ENCODE data around the gene PCDH9. TPM values are rescaled to one million over a fixed set of nuclear protein-coding genes. Genes with fewer than 3 reads are reported as not detected.
A peak's percentile ranks its signal among the peaks of the same experiment; 100 is the strongest.

PCDH9 gene
- total RNA-seq, 1 experiment from 2014 or later: not detected

DNA sequence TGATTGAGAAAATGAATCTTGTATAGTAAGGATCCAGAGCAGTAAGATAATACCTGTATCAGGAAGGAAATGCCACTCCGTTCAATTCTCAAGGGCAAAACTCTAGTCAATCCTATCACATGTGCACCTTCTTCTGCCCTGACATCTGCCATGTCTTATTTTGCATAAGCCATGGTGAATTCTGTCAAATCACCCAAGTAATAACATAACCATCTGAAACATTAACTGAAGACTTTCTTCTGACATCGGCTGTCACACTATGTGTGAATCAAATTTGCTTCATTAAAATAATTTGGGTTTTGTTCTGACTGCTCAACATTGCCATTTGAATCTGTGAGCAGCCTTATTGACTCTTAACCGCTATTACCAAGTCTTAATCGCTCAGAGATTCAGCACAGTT, 91.2 kb downstream of the PCDH9 start:
- no peak for DNase-seq (ENCODE audit: low spot score)
- in situ Hi-C loops (cut with HindIII; ENCODE audit: low sequenced_read_pairs): no loop called here

DNA sequence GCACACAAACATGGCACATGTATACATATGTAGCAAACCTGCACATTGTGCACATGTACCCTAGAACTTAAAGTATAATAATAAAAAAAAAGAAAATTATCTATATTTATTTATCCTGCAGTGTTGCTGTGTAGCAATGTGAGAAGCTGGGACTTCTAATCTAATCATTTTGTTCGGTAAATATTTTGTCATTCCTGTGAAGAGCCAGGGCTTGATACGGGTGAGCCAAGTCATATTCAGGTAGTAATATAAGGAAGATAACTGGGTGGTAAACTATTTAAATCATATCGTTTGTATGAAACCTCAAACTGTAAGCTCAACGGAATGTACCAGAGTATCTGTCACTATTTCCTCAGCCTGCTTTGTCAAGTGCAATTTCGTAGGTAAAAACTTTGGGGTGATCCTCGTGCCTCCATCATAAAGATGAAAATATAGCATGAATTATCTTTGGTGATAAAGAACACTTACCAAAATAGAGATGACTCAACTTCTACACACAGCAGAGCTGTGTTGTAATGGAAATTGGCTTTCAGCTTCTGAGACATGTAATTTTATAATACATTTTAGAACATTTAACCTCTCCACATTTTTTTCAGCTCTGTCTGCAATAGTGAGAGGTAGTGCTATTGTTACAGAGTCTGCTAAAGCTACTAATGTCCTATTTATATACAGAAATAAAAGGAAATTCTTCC, 92.9 kb downstream of the PCDH9 start:
- no peak for DNase-seq (ENCODE audit: low spot score)
- in situ Hi-C loops (cut with HindIII; ENCODE audit: low sequenced_read_pairs): no loop called here

DNA sequence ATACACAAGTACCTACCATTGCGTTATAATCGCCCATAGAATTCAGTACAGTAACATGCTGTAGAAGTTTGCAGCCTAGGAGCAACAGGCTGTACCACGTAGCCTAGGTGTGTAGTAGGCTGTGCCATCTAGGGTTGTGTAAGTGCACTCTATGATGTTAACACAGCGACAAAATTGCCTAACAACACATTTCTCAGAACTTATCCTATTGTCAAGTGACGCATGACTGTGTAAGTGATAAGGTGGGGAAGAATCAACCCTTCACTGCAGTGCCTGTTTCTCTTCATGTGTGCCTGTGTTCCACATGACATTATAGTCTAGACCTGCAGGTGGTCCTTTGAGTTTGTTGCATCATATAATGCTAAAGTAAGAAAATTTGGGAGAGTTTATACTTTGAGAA, 94.0 kb downstream of the PCDH9 start:
- DNase-seq (ENCODE audit: low spot score): no peak
- in situ Hi-C loops (cut with HindIII; ENCODE audit: low sequenced_read_pairs): no loop called here

DNA sequence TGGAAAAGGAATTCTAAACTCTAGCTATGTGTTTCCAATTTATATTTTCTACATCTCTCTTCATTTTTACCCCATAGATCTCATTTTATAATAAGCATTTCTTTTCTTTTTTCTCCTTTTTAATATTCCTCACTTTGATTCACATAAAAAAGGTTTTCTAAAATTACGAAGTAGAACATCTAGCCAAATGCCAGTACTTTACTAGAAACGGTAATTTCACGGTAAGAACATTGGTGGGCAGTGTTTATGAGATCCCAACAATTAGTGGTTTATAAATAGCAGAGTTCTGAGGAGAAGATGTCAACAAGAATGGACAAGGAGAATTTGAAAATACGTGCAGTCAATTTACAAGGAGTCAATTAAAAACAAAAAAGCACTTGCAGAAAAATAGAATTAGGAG, 94.8 kb downstream of the PCDH9 start:
- in situ Hi-C loops (cut with HindIII; ENCODE audit: low sequenced_read_pairs): no loop called here
- DNase-seq (ENCODE audit: low spot score): no peak

DNA sequence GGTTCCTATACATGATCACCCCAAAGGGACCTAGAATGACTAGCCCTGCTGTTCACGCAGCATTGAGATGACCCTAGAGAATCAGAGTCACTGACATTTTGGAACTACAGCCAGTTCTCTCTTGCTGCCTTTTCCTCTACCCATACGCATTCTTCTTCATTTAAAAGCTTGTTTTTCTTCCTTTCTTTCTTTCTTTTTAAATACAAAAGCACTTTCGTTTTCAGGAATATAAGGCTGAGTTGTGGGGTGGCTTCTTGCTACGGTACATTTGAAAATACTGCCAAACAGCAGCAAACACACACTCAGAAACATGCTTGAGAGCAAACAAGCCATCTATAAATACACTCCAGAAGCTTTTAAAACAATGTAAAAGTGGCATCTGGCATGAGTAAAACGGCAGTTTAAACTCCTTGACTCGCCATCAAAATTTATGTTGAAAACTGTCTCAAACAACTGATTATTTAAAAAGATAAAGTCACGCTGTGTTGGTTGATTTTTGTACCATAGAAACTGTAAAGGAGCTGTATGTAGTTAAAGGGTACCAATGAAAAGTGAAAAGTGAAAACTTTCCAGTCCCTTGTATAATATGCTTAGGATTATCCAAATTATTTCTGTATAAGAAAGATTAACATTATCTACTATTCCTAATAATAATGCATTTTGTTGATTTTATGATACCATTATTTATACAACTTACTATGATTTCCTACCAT, 95.6 kb downstream of the PCDH9 start:
- no peak for DNase-seq (ENCODE audit: low spot score)
- in situ Hi-C loops (cut with HindIII; ENCODE audit: low sequenced_read_pairs): no loop called here

DNA sequence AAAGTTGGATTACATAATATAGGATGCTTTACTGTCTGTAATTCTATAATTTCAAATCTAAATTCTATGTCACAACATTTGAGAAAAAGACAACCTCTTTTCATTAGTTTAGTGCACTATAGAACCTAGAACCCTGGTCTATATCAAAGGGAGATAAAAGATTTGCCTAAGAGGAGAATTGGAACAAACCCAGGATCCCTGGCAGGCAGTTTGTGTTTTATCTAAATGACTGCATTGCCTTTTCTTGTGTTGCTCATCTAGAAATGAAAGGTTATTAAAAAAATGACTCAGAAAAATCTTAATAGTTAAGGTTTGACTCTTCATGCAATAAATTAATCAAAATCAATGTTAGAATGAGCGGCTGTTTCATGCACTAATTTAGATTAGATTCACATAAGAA, 96.7 kb downstream of the PCDH9 start:
- in situ Hi-C loops (cut with HindIII; ENCODE audit: low sequenced_read_pairs): no loop called here
- DNase-seq (ENCODE audit: low spot score): no peak

DNA sequence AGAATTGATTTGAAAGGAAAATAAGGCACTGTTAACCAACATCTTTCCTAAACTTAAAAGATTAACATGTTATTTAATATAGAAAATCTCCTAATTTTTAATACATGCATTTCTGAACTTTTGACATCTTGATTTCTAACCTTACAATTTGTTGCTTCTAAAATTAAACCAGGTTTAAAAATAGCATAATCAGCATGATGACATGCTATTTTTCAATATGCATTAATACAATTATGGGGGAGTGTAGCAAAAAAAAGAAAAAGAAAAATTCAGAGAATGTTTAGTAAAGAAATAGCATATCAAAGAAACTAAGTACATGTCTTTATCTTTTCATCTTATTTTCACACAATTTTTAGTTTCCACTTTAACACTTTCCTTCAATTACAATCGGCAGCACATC, 98.7 kb downstream of the PCDH9 start:
- no peak for DNase-seq (ENCODE audit: low spot score)
- in situ Hi-C loops (cut with HindIII; ENCODE audit: low sequenced_read_pairs): no loop called here

DNA sequence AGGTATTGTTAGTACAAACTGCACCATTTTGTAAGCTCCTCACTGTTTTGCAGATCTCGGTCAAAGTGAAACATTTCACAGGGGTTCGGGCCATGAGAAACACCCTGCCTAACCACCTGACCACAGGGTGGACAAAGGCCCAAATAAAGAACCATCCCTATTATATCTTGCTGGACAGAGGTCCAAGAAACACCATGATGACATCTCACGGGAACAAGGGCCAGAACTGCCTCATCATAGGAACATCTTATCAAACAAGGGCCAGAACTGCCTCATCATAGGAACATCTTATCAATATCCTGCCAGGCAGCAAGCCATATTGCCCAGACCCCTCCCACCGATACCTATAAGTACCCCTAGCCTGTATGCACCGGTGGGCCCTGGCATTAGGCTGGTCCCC, 99.7 kb downstream of the PCDH9 start:
- no peak for DNase-seq (ENCODE audit: low spot score)
- in situ Hi-C loops (cut with HindIII; ENCODE audit: low sequenced_read_pairs): no loop called here

DNA sequence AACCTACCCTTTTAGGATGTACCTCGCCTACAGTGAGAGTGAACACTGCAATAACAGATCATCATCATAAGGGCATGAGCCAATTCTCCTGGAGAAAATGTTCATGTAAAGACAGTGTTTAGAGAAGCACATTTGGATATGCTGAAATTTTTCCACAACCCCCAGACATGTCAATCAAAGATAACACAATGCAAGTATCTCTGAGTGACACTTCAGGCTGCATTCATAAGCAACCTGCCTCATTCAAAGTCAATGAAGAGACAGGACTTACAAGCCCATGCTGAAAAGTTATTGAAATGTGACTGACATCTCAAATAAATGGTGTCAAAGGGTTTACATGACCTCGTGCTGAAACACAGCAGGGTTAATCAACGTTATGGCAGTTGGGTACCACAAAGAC, 102.0 kb downstream of the PCDH9 start:
- no peak for DNase-seq (ENCODE audit: low spot score)
- in situ Hi-C loops (cut with HindIII; ENCODE audit: low sequenced_read_pairs): no loop called here

DNA sequence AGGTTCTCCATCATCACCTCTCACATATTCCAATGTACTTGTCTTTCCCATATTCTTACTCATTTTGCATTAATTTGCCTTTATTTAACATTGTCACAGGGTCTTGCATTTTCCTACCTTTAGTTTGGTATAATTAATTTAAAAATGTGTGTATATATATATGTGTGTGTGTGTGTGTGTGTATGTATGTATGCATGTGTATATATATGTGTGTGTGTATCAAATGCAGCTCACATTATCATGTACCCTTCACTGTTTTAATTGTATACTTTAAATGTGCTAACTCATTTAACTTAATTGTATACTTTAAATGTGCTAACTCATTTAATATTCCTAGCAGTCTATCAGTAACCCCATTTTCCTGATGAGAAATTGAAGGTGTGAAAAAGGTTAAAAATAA, 104.5 kb downstream of the PCDH9 start:
- in situ Hi-C loops (cut with HindIII; ENCODE audit: low sequenced_read_pairs): no loop called here

DNA sequence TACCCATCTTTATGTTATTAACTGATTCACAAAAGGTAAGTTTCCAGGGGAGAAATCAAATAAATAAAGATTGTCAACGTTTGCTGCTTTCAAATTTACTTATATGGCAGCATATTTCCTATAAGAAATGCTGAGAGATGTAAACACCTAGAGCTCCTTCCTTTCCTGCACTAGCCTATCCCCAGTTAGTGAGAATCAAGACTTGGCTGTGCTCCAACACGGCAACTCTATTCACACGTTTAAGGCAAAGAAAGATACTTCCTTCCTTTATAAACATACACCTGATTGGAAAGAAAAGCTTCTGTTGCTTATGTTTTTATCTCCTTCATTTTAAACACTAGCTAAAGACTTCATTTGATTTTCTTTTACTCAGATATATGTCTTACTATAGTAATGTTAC, 107.0 kb downstream of the PCDH9 start:
- in situ Hi-C loops (cut with HindIII; ENCODE audit: low sequenced_read_pairs): no loop called here
- DNase-seq (ENCODE audit: low spot score): no peak

More for the DNA sequence above, 104.5 kb downstream of the PCDH9 start:
- no peak for DNase-seq (ENCODE audit: low spot score)

DNA sequence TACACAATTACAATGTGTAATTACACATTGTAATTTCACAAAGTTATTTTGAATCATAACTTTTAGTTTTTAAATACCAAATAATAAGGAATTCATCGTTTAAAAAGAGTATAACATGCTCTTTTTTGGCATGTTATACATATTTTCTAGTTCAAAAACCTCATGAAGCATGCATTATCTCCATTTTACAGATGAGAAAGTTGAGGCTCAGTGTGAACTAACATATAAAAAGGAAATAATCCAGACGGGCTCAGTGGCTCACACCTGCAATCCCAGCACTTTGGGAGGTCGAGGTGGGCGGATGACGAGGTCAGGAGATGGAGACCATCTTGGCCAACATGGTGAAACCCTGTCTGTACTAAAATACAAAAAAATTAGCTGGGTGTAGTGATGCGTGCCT, 107.9 kb downstream of the PCDH9 start:
- in situ Hi-C loops (cut with HindIII; ENCODE audit: low sequenced_read_pairs): no loop called here
- DNase-seq (ENCODE audit: low spot score): no peak

DNA sequence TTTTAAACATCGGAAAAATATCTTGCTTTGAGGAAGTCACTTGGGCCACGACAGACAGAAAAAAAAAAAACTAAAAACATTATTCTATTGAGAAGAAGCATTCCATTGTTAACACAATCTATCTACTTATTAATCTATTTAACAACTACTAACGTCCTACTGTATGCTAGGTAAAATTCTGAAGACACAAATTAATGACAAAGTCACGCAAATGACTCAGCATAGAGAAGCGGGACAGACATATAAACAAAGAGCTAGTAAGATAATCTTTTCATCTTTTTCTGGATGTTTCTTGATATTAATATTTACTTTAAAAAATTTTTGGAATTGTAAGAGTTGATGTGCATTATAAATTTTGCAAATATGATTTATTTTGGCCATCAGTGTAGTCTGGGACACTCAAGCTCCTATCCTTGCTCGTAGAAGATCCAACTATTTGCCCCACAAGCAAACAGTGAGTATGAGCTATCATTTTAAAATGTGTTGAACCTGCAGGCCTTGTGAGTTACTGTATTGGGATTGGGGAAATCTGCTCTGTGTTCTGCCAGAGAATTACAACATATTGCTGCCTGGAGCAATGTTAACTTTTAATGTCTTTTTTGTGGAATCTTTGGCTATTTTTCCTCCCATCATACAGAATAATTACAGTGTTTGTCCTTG, 109.1 kb downstream of the PCDH9 start:
- in situ Hi-C loops (cut with HindIII; ENCODE audit: low sequenced_read_pairs): no loop called here
- DNase-seq (ENCODE audit: low spot score): no peak

DNA sequence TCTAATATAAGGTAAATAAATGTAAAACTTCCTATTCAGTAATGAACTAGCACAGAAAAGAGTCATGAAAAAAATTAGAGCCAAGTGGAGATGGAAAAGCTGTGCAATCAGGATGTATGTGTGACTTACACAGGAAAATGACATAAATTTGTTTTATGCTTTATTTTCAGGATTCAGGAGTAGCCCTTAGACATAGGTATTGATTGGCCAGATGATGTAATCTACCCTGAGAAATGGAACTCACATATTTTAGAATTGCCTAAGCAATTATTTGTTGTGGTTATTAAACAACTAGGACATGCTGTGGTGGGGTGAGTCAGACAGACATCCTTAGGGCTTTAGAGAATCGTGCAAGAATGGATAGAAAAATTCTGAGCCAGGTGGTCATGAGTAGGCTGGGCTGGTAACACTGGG, 110.6 kb downstream of the PCDH9 start:
- no peak for DNase-seq (ENCODE audit: low spot score)
- in situ Hi-C loops (cut with HindIII; ENCODE audit: low sequenced_read_pairs): no loop called here

DNA sequence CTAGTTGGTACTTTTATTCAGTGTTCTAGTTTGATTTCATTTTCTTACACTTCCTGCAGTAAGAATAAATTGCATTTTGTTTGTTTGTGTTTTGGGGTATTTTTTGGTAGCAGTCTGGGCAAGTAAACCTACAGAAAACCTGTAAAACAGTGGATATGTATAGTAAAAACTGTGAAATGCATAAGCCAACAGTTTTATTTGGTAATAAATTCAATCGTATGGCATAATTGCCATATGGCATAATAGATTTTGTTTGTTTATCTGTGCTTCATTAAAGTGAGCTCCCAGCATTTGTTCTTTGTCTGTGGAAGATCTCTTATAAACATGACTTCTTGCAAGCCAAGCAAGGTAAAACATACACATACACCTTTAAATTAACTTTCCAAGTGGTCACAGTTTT, 111.9 kb downstream of the PCDH9 start:
- DNase-seq (ENCODE audit: low spot score): no peak
- in situ Hi-C loops (cut with HindIII; ENCODE audit: low sequenced_read_pairs): no loop called here

DNA sequence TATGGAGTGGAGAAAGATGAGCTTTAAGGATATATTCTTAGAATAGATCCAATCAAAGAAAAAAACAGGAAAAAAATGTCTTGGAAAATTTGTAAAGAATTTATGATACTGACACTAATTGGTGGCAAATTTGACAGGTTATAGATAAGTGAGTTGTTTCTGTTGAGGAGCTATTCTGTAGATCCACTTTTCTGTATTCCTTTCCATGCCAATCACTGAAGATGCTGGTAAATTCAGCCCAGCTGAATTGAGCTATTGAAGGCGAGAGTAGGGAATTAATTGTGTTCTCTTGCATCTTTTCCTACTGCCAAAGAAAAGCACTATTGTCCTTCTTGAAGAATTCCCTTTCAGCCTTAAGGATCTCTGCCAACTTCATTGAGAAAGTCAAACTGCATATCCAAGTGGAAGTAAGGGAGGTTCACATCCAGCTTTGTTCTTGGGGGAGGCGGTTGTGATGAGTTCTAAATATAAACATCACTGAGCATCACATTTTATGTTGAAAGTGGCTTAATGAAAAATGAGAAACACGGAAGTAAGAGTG, 113.1 kb downstream of the PCDH9 start:
- DNase-seq (ENCODE audit: low spot score): peak; percentile 25
- in situ Hi-C loops (cut with HindIII; ENCODE audit: low sequenced_read_pairs): no loop called here

DNA sequence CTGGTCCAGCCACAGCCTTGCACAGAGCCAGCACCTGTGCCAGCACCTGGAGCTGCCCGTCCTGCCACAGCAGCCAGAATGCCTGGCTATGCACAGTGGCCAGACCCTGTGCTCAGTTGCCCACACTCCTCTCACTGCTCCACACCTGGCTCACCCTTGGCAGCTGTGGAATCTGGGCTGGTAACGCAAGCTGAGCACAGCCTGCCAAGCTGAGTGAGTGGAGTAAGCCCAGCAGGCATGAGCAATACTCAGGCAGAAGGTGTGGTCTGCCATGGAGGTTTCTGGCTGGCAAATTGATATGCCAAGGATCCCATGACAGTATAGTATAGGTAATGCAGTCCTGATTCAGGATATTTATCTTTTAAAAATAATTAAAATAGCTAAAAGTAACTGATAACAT, 122.2 kb downstream of the PCDH9 start:
- no peak for DNase-seq (ENCODE audit: low spot score)
- in situ Hi-C loops (cut with HindIII; ENCODE audit: low sequenced_read_pairs): no loop called here

DNA sequence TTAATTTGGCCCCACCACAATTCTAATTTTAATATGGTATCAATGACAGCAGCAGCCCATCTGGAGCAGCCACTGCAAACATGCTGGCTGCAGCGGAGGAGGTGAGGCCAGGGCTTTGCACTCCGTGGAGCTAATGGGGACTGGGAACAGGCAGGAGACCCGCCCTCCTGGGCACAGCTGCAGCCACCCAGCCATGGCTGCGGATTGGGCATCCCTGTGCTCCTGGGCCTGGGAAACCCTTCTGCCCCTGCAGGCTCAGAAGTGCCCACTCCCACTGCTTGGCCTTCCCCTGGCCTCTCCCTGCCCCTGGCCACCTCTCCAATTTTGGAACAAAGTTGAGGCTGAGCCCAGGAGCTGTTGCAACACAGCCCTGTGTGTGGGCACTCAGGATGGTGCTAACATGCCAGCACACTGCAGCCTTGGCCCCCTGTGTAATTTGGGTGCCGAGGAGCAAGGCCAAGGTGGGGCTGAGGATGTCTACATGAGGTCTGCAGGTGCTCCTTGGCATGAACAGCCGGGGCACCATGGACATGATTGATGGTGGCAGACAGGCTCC, 123.6 kb downstream of the PCDH9 start:
- DNase-seq (ENCODE audit: low spot score): no peak
- in situ Hi-C loops (cut with HindIII; ENCODE audit: low sequenced_read_pairs): no loop called here

DNA sequence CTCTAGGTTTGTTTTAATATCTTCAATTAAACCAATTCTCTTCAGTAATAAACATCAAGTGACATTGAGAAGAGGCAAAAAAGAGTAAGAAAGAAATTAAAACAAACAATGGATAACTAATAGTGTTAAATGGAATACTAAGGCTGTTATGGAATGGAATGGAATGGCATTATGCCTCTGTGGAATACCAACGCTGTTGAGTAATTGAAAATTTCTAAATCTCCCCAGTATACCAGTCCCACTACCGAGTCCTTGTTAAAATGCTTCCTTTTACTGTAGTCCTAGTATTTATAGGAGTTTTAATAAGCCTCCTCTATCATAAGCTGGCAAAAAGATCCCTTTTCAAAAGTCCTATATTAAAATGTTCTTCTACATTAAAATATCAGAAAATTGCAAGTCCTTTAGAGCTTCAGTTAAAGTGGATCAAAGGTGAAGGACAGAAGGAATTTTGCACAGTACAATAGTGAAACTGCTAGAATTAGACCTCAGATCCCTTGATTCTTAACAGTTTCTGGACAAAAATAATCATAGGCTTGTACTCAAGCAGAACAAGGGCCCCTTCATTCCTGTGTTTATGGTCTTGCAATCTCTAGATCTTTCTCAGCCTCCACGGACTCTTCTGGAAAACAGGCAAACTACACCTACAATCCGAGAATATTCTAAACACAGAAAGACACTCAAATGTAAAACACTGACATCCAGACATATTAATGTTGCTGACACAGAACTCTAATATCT, 128.2 kb downstream of the PCDH9 start:
- peak; percentile 8 for DNase-seq (ENCODE audit: low spot score)
- in situ Hi-C loops (cut with HindIII; ENCODE audit: low sequenced_read_pairs): no loop called here

All from G401 (cell line).